ENCODE results near the gene HRNR.

DNA sequence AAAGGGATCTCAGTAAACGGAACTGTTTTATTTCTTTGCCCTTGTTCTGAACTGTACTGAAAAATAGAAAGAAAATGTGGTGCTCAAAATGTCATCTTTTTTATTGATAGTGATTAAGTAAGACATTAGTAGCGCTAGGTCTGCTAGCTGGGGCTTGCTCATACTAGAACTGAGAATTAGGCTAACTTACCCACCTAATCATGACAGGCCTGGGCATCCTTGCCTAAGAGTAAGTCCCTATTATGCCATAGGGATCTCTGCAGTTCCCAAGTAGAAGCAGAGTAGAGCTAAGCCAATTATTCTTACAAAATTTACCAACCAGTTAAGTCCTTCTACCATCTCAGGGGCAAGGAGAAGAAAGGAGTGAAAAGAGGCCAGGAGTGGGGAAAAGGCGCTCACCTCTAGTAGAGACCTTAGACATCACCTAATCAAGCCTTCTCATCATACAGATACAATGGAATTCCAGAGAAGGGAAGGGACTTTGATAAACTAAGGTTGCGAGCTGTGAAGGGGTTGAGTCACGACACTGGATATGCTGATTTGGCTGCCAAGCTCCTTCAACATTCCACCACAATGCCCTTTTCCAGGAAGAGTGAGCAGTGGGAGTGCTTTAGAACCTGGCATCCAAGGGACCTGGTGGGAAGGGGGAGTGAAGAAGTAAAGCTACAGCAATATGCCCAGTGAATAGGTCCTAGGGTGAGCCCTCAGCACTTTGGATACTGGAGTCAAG is 37.3 kb downstream of the HRNR start:
- TF ChIP-seq CTCF (conservative IDR thresholded peaks at IDR 0.05; ENCODE audit: low read length) (no peak), EZH2phosphoT487 (IDR thresholded peaks at IDR 0.05; ENCODE audit: borderline replicate concordance) (no peak)
